GM23248 (cell line): ENCODE data around the gene CHRM2. TPM values are rescaled to one million over a fixed set of nuclear protein-coding genes. Genes with fewer than 3 reads are reported as not detected.
"Not testable (repeated sequence)": the region's sequence is repeated elsewhere in the genome, so short reads cannot be mapped to it uniquely, and the experiment has no call there.

ENCODE experiments used
- DNase-seq: peaks from one replicate; pipeline ENCODE4 v3.0.0-alpha.2; 2015
- H2AFZ ChIP-seq: fragments of 200-600 bp; sonication (generic); 2 replicates; pipeline ENCODE4 v1.6.1; 2016; ENCODE audit warnings: antibody characterized with exemption
- H3F3A ChIP-seq: fragments of 200-600 bp; sonication (generic); 2 replicates; pipeline ENCODE4 v1.6.1; 2016; ENCODE audit warnings: mild to moderate bottlenecking, antibody characterized with exemption, mixed run types; ENCODE audit not compliant: insufficient read depth
- H3K27ac ChIP-seq: fragments of 200-600 bp; sonication (generic); 2 replicates; pipeline ENCODE4 v1.5.1; 2016; ENCODE audit warnings: mild to moderate bottlenecking
- H3K27me3 ChIP-seq: fragments of 200-600 bp; sonication (generic); replicated peaks from 2 replicates; pipeline ENCODE4 v1.6.1; 2016; ENCODE audit warnings: mild to moderate bottlenecking; ENCODE audit not compliant: insufficient read depth
- H3K36me3 ChIP-seq: fragments of 200-600 bp; sonication (generic); 2 replicates; pipeline ENCODE4 v1.6.1; 2016; ENCODE audit warnings: low read depth, mild to moderate bottlenecking
- H3K4me1 ChIP-seq: fragments of 200-600 bp; sonication (generic); 2 replicates; pipeline ENCODE4 v1.6.1; 2016; ENCODE audit warnings: mild to moderate bottlenecking; ENCODE audit not compliant: insufficient read depth
- H3K4me2 ChIP-seq: fragments of 200-600 bp; sonication (generic); one replicate; pipeline ENCODE4 v1.6.1; 2016; ENCODE audit warnings: mild to moderate bottlenecking; ENCODE audit not compliant: unreplicated experiment
- H3K4me3 ChIP-seq: fragments of 200-600 bp; sonication (generic); 2 replicates; pipeline ENCODE4 v1.5.1; 2016; ENCODE audit warnings: mild to moderate bottlenecking
- H3K79me2 ChIP-seq: fragments of 200-600 bp; sonication (generic); 2 replicates; pipeline ENCODE4 v1.6.1; 2016; ENCODE audit warnings: mild to moderate bottlenecking; ENCODE audit not compliant: insufficient read depth
- H3K9ac ChIP-seq: fragments of 200-600 bp; sonication (generic); 2 replicates; pipeline ENCODE4 v1.6.1; 2016; ENCODE audit warnings: mild to moderate bottlenecking
- H3K9me2 ChIP-seq: fragments of 200-600 bp; sonication (generic); 2 replicates; pipeline ENCODE4 v1.6.1; 2016; ENCODE audit warnings: mixed run types, mild to moderate bottlenecking, moderate library complexity; ENCODE audit not compliant: insufficient read depth
- H3K9me3 ChIP-seq: fragments of 200-600 bp; sonication (generic); one replicate; pipeline ENCODE4 v1.6.1; 2017; ENCODE audit warnings: low read depth
- H4K20me1 ChIP-seq: fragments of 200-600 bp; sonication (generic); 2 replicates; pipeline ENCODE4 v1.6.0; 2016; ENCODE audit not compliant: insufficient read depth
- EZH2 ChIP-seq: fragments of 200-600 bp; sonication (generic); IDR thresholded peaks from 2 replicates; pipeline ENCODE4 v1.6.1; 2018; ENCODE audit warnings: antibody characterized with exemption, mild to moderate bottlenecking; ENCODE audit not compliant: insufficient read depth, poor library complexity, severe bottlenecking
- EZH2phosphoT487 ChIP-seq: fragments of 200-600 bp; sonication (generic); IDR thresholded peaks from 2 replicates; pipeline ENCODE4 v1.6.1; 2018; ENCODE audit warnings: antibody characterized with exemption, moderate library complexity, mild to moderate bottlenecking, low read depth; ENCODE audit not compliant: insufficient read depth
- WGBS, 2 experiments: methylation state at CpG; one replicate each; pipeline ENCODE4 v1.1.6; 2015 to 2017; ENCODE audit warnings: low lambda C conversion rate in 2 of 2, low coverage in 1 of 2; ENCODE audit errors: missing lambda C conversion rate in 2 of 2; 5-methylcytosine and 5-hydroxymethylcytosine counted together
- in situ Hi-C: fragments of 300-500 bp; cut with MboI; formaldehyde crosslinking; loops from 2 replicates; pipeline ENCODE4 v1.15.0; 2020
- polyA plus RNA-seq: library from polyadenylated mRNA; unstranded; fragments of >200 nt; fragmentation: Nextera tagmentation; extraction: Ambion mirVana; gene quantifications from 2 replicates; pipeline ENCODE4 v1.2.1, GENCODE V29; 2016
- total RNA-seq: library from RNA; depleted of rRNA; stranded (reverse); fragments of >200 nt; shearing (Covaris generic); gene quantifications from 2 replicates; pipeline ENCODE4 v1.2.3, GENCODE V29; 2014; rRNA removed

The CHRM2 gene
- total RNA-seq (3.7 and 5.2 TPM in 2 replicates), polyA plus RNA-seq (1.8 TPM in 2 replicates)

- no peaks in the 10 kb centered on the region for H3K9me3 ChIP-seq
- H3K27ac ChIP-seq, result no peak within 1 kb of the TSS
- peaks cover 34% of the 10 kb centered on the region for H3K27me3 ChIP-seq
- peak within 1 kb of the TSS; percentile 78 for H2AFZ ChIP-seq
- H3K79me2 ChIP-seq, result no peaks in the 10 kb centered on the region
- in situ Hi-C loops, result no loop called here
- no peaks in the 10 kb centered on the region for H3K9me2 ChIP-seq
- TF ChIP-seq EZH2phosphoT487 (no peak), EZH2 (no peak)
- DNase-seq, result peak; percentile 42
- 1 to 3% methylated on average over 23 of the region's 23 CpGs for WGBS, 2 experiments
- H3K4me3 ChIP-seq, result peak within 1 kb of the TSS; percentile 71
- H3K4me2 ChIP-seq, result peak within 1 kb of the TSS; percentile 93
- no peaks in the 10 kb centered on the region for H3K4me1 ChIP-seq
- peak within 1 kb of the TSS; percentile 32; the same call in 1 of the 2 replicates for H3K9ac ChIP-seq
- H3F3A ChIP-seq, result no peaks in the 10 kb centered on the region
- no peaks in the 10 kb centered on the region for H3K36me3 ChIP-seq
- H4K20me1 ChIP-seq, result no peaks in the 10 kb centered on the region
Observed at GRCh38 chr7:136868496-136869000, at the start of gene CHRM2. TSS of gene CHRM2 (plus strand) at chr7:136868652. CDS start at chr7:137014866, 146,214 bp downstream.

DNA sequence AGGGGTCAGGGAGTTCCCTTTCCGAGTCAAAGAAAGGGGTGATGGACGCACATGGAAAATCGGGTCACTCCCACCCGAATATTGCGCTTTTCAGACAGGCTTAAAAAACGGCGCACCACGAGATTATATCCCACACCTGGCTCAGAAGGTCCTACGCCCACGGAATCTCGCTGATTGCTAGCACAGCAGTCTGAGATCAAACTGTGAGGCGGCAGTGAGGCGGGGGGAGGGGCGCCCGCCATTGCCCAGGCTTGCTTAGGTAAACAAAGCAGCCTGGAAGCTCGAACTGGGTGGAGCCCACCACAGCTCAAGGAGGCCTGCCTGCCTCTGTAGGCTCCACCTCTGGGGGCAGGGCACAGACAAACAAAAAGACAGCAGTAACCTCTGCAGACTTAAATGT, 37.1 kb upstream of the CHRM2 start:
- H3K9ac ChIP-seq, in situ Hi-C loops, H2AFZ ChIP-seq, H3K27ac ChIP-seq, H3K79me2 ChIP-seq, H3K9me2 ChIP-seq, DNase-seq, H3K27me3 ChIP-seq, H3K36me3 ChIP-seq, H3K4me1 ChIP-seq, H3K4me3 ChIP-seq, H3K9me3 ChIP-seq, H4K20me1 ChIP-seq, H3F3A ChIP-seq, H3K4me2 ChIP-seq: not testable (repeated sequence)
- 40 to 60% methylated on average over 4 to 11 of the region's 16 CpGs for WGBS, 2 experiments

DNA sequence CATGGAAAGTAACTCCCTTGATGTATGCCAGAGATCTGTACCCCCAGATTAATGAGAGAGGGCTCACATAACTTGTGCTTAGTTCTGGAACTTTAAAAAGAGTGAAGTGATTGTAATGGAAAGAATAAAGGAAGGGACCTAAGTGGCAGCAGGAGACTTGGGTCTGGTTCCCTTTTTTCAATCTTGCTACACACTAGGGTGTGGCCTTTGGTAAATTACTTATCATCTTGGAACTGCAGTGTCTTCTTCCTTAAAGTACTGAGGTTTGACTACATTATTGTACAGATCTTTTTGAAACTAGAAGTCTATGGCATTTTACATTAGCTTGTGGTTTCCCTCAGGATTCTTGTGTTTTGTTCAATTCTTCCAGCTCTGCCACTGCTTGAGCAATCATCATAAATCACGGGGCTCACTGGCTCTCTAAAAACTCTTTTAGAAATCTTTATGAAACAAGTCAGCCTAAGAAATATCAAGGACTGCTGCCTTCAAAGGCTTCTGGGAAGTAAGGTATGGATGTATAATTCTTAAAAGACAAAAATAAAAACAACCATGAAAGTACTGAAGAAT, 22.5 kb upstream of the CHRM2 start:
- no peaks in the 10 kb centered on the region for H3F3A ChIP-seq
- H3K36me3 ChIP-seq, result no peaks in the 10 kb centered on the region
- in situ Hi-C loops, result no loop called here
- H3K27me3 ChIP-seq, result 0 out of 2 replicates have a peak, but pooled peaks cover 11% of the 10 kb centered on the region
- no peaks in the 10 kb centered on the region for H4K20me1 ChIP-seq
- no peak overlapping the region for H3K4me3 ChIP-seq
- TF ChIP-seq EZH2 (no peak), EZH2phosphoT487 (no peak)
- no peaks in the 10 kb centered on the region for H3K9me3 ChIP-seq
- no peaks in the 10 kb centered on the region for H3K4me1 ChIP-seq
- no peaks in the 10 kb centered on the region for H3K9me2 ChIP-seq
- no peak overlapping the region for H2AFZ ChIP-seq
- no peak overlapping the region for H3K9ac ChIP-seq
- 21 to 27% methylated on average over 1 of the region's 1 CpG for WGBS, 2 experiments
- H3K4me2 ChIP-seq, result no peak overlapping the region
- DNase-seq, result no peak
- no peak overlapping the region for H3K27ac ChIP-seq
- H3K79me2 ChIP-seq, result no peaks in the 10 kb centered on the region

GRCh38 chr7:136847858-136848257, 20.6 kb upstream of the CHRM2 start:
- Histone ChIP-seq H4K20me1 (no peaks in the 10 kb centered on the region), H3K36me3 (no peaks in the 10 kb centered on the region), H3K4me2 (no peak overlapping the region), H3F3A (no peaks in the 10 kb centered on the region), H3K9me3 (no peaks in the 10 kb centered on the region), H2AFZ (no peak overlapping the region), H3K79me2 (no peaks in the 10 kb centered on the region), H3K27ac (no peak overlapping the region), H3K9me2 (0 out of 2 replicates have a peak, but pooled peaks cover 3% of the 10 kb centered on the region), H3K9ac (no peak overlapping the region), H3K27me3 (0 out of 2 replicates have a peak, but pooled peaks cover 11% of the 10 kb centered on the region), H3K4me3 (no peak overlapping the region), H3K4me1 (no peaks in the 10 kb centered on the region)
- 13 to 14% methylated on average over 2 of the region's 2 CpGs for WGBS, 2 experiments
- TF ChIP-seq EZH2 (no peak), EZH2phosphoT487 (no peak)
- DNase-seq, result no peak
- in situ Hi-C loops, result no loop called here
